Measurements from ENCODE around the gene GALNT9.
"Not testable (repeated sequence)": the region's sequence is repeated elsewhere in the genome, so short reads cannot be mapped to it uniquely, and the experiment has no call there.

GALNT9 gene

DNA sequence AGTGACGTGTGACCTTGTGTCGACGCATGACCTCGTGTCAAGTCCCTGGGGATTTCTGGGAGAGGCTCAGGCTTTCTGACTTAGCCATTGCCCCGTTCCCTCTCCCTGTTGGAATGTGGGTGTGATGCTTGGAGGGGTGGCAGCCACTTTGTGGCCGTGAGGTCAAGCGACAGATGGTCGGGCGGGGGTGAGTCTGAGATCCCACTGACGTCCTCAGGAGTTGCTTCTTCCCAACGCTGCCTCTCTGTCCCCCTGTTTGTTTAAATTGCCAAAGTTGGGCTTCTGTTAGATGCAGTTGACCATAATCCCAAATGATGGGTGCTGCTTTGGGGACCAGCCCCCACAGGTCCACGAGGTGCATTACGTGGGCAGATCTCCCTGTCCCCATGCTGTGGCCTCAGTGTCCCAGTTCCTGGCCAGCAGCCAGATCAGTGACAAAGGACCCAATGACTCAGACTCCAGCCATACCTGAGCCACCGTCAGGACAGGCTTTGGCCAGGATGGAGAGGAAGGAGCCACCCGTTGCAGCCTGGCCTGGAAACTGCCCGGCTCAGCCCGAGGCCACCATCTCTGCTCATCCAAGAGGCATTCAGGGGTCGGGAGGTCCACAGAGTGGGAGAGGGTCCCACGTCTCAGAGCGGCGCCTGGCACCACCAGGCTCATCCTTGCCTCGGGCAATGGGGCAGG, 34.4 kb upstream of the GALNT9 start:
- no peak for DNase-seq (ENCODE audit: low read depth in 2 of 2)
- no peak overlapping the region for H3K4me3 ChIP-seq (replicated peaks in 1 of 2; ENCODE audit: low read depth in 2 of 2, low read length in 2 of 2)
- TF ChIP-seq, protein P1, sequence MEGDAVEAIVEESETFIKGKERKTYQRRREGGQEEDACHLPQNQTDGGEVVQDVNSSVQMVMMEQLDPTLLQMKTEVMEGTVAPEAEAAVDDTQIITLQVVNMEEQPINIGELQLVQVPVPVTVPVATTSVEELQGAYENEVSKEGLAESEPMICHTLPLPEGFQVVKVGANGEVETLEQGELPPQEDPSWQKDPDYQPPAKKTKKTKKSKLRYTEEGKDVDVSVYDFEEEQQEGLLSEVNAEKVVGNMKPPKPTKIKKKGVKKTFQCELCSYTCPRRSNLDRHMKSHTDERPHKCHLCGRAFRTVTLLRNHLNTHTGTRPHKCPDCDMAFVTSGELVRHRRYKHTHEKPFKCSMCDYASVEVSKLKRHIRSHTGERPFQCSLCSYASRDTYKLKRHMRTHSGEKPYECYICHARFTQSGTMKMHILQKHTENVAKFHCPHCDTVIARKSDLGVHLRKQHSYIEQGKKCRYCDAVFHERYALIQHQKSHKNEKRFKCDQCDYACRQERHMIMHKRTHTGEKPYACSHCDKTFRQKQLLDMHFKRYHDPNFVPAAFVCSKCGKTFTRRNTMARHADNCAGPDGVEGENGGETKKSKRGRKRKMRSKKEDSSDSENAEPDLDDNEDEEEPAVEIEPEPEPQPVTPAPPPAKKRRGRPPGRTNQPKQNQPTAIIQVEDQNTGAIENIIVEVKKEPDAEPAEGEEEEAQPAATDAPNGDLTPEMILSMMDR (IDR thresholded peaks at IDR 0.05; ENCODE audit: low read depth, low read length) = no peak

DNA sequence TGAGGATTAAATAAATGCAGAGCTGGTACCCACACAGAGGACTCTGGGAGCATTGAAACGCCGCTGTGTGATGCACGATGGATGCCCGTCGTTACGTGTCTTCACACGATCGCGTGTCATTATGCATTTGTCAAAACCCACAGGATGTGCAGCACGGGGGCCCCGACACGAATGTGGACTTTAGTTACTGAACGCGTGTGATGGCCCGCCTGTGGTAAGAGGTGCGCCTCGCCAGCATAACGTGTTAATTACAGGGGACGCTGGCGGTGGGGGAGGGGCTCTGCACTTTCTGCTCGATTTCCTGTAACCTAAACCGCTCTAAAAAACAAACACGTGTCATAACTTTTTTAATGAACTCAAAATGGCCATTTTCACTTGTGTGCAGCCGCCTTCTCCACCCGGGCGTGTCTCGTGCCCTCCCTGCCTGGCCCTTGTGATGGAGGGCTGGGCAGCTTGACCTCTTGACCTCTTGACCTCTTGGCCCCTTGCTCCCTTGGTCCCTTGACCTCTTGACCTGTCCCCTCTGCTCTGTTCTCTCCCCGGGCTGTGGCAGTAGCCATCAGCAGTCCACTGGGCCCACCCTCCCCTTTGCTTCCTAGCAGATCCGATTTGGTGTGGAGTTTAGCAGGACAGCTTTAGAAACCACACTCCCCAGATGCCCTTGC, 33.7 kb upstream of the GALNT9 start:
- H3K4me3 ChIP-seq (replicated peaks in 1 of 2; ENCODE audit: low read depth in 2 of 2, low read length in 2 of 2) = no peak overlapping the region
- TF ChIP-seq, protein P1 (IDR thresholded peaks at IDR 0.05; ENCODE audit: low read depth, low read length) = no peak
- DNase-seq (ENCODE audit: low read depth in 2 of 2) = no peak

DNA sequence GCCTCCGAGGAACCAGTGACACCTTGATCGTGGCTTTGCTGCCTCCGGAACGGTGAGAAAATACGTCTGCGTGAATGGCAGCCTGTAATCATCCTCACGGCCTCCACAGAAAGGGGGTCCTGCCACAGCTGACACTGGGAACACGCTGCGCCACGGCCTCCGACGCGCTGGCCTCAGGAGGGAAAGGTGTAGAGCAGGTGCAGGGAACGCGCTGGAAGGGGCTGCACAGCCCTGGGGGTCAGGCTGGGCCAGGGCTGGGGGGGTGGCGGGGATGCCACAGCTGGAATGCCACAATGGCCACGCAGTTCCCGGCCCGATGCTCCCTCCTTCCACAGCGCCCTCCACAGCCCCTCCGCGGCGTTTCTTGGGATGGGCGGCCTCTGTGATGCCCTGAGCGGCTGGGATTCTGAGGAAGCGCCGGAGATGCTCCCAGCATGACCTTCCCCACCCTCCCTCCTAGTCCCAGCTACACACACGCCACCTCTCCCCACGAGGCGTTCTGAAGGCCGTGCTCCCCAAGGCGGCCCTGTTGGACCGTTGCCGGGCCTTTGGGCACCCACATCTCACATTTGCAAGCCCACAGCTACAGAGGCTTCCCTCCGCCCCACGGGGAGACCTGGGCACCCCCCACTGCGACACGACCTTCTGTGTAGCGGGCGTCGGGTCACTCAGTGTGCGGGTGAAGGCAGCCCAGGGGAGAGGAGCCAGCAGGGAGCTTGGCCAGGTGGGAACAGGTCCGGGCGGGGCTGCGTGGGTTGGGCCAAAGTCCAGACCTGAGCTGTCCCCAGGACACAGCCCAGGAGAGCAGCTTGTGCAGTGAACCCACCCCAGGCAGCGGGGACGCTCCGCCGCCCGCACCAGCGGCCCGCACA, 31.8 kb upstream of the GALNT9 start:
- H3K4me3 ChIP-seq (replicated peaks in 1 of 2; ENCODE audit: low read depth in 2 of 2, low read length in 2 of 2) = no peak overlapping the region
- no peak for DNase-seq (ENCODE audit: low read depth in 2 of 2)
- TF ChIP-seq, protein P1 (IDR thresholded peaks at IDR 0.05; ENCODE audit: low read depth, low read length) = no peak

DNA sequence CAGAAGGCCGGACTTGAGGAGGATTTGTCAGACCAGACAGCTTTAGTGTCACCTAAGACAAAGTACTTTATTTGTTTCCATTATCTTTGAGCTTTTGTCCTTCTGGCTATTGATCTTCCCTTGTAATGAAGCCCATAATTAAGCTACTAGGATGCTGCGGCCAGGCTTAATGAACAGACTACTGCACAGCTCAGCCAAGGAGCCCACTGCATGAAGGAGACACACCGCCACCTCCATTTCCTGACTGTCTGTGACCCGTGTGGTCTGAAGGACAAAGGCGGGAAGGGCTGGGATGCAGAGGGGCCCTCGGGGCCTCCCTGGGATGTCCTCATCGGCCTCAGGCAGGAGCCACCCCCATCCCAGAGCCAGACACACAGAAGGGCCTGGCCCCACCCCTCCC, 31.0 kb upstream of the GALNT9 start:
- TF ChIP-seq, protein P1 (IDR thresholded peaks at IDR 0.05; ENCODE audit: low read depth, low read length) = no peak
- no peak for DNase-seq (ENCODE audit: low read depth in 2 of 2)
- no peak overlapping the region for H3K4me3 ChIP-seq (replicated peaks in 1 of 2; ENCODE audit: low read depth in 2 of 2, low read length in 2 of 2)

DNA sequence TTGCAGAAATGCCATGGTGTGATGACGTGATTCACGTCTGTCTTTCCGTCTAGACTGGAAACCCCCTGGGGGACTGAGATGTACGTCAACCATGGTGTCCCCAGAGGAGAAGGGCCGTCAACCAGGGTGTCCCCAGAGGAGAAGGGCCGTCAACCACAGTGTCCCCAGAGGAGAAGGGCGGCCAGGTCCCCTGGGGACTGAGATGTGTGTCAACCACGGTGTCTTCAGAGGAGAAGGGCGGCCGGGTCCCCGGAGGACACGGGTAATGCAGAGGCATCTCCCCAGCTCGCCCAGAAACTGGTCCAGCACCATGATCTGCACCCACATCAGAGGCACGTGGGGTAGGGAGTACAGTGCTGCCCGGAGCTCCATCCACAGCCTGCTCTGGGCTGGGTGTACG, 30.6 kb upstream of the GALNT9 start:
- TF ChIP-seq, protein P1 (IDR thresholded peaks at IDR 0.05; ENCODE audit: low read depth, low read length) = no peak
- DNase-seq (ENCODE audit: low read depth in 2 of 2) = no peak

DNA sequence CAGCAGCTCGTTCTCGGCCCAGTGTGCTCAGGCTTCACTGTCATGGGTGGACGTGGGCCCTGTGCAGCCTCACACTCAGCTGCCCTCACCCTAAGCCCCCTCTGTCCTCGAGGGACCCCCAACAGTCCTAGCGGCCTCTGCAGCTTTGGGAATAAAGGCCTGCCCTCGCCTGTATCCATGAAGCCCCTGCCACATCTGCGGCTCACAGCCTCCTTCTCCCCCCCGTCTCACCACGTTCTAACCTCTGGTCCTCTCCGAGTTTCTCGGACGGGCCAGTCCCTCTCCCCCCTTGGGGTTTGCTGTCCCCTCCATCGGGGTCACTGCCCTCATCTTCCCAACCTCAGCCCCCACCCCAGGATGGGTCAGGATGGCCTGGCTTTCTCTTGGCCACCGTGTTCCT, 30.2 kb upstream of the GALNT9 start:
- no peak for DNase-seq (ENCODE audit: low read depth in 2 of 2)
- no peak overlapping the region for H3K4me3 ChIP-seq (replicated peaks in 1 of 2; ENCODE audit: low read depth in 2 of 2, low read length in 2 of 2)
- TF ChIP-seq, protein P1 (IDR thresholded peaks at IDR 0.05; ENCODE audit: low read depth, low read length) = no peak

More for the DNA sequence above, 30.6 kb upstream of the GALNT9 start:
- no peak overlapping the region for H3K4me3 ChIP-seq (replicated peaks in 1 of 2; ENCODE audit: low read depth in 2 of 2, low read length in 2 of 2)

DNA sequence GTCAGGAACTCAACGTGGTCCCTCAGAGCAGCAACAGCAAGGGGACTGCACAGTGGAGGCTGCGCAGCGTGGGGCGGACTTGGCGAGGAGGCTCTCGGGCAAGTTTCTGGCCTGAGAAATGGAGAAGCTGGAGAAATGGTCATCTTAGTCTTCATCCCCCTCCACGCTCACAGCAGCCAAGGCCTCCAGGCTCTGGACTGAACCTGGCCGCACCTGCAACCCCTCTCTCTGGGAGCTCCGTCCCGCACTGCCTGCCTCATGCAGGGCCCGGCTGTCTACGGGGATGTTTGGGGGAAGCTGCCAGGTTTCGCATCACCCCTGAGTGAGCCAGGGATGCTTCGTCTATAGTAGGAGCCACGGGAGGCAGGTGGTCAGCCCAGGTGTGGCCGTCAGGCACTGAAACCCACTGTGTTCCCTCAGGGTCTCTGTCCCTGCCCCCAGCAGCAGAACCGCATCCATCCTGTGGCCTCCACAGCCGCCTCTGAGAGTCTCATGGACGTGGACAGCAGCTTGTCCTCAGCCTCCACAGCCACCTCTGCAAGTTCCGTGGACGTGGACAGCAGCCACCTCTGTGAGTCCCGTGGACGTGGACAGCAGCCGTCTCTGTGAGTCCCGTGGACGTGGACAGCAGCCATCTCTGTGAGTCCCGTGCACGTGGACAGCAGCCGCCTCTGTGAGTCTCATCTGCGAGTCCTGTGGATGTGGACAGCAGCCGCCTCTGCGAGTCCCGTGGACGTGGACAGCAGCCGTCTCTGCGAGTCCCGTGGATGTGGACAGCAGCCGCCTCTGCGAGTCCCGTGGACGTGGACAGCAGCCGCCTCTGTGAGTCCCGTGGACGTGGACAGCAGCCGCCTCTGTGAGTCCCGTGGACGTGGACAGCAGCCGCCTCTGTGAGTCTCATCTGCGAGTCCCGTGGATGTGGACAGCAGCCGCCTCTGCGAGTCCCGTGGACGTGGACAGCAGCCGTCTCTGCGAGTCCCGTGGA, 29.1 kb upstream of the GALNT9 start:
- DNase-seq (ENCODE audit: low read depth in 2 of 2); H3K4me3 ChIP-seq (replicated peaks in 1 of 2; ENCODE audit: low read depth in 2 of 2, low read length in 2 of 2): not testable (repeated sequence)

Data from cardiac fibroblast (primary cell).